Activated CD4-positive, CD25-positive, alpha-beta regulatory T cell treated with anti-CD3 and anti-CD28 coated beads, Interleukin-2, amount 50 U/mL, for 16 hours (primary cell): ENCODE measurements around the gene SLC9C1.
A peak's percentile ranks its signal among the peaks of the same experiment; 100 is the strongest.
"Not testable (repeated sequence)": the region's sequence is repeated elsewhere in the genome, so short reads cannot be mapped to it uniquely, and the experiment has no call there.

ENCODE experiments used
- DNase-seq: peaks from one replicate; pipeline ENCODE4 v3.0.0-alpha.2; 2020; ENCODE audit warnings: low read depth, low spot score

SLC9C1 gene

GRCh38 chr3:112187300-112187699 lies 106.7 kb downstream of the SLC9C1 start:
- DNase-seq: no peak

- not testable (repeated sequence) for DNase-seq
These were observed 108.5 kb downstream of the SLC9C1 start for GRCh38 chr3:112185423-112186035.

GRCh38 chr3:112175646-112176045 lies 118.4 kb downstream of the SLC9C1 start:
- no peak for DNase-seq

- no peak for DNase-seq
These were observed 119.0 kb downstream of the SLC9C1 start for GRCh38 chr3:112175037-112175436.

- DNase-seq: no peak
These were observed 122.9 kb downstream of the SLC9C1 start for GRCh38 chr3:112171144-112171543.

GRCh38 chr3:112170046-112170445 lies 124.0 kb downstream of the SLC9C1 start:
- no peak for DNase-seq

- DNase-seq: no peak
These were observed 126.3 kb downstream of the SLC9C1 start for GRCh38 chr3:112167758-112168157.

- DNase-seq: no peak
These were observed 144.9 kb downstream of the SLC9C1 start for GRCh38 chr3:112149136-112149535.

GRCh38 chr3:112143689-112144088 lies 150.3 kb downstream of the SLC9C1 start:
- DNase-seq: no peak

GRCh38 chr3:112143251-112143650 lies 150.8 kb downstream of the SLC9C1 start:
- DNase-seq: no peak

GRCh38 chr3:112141293-112141692 lies 152.7 kb downstream of the SLC9C1 start:
- no peak for DNase-seq

GRCh38 chr3:112140584-112140983 lies 153.4 kb downstream of the SLC9C1 start:
- DNase-seq: no peak

GRCh38 chr3:112138219-112138969 lies 155.6 kb downstream of the SLC9C1 start:
- DNase-seq: no peak

- DNase-seq: no peak
These were observed 156.2 kb downstream of the SLC9C1 start for GRCh38 chr3:112137781-112138180.

- no peak for DNase-seq
These were observed 156.9 kb downstream of the SLC9C1 start for GRCh38 chr3:112136959-112137693.

- DNase-seq: no peak
These were observed 158.0 kb downstream of the SLC9C1 start for GRCh38 chr3:112136046-112136445.

GRCh38 chr3:112134335-112135124 lies 159.5 kb downstream of the SLC9C1 start:
- DNase-seq: no peak

GRCh38 chr3:112133626-112134334 lies 160.2 kb downstream of the SLC9C1 start:
- DNase-seq: no peak

GRCh38 chr3:112132975-112133448 lies 161.0 kb downstream of the SLC9C1 start, which contains the start of gene GCSAM:
Gene GCSAM (minus strand): TSS chr3:112133248. CDS start chr3:112133120, 128 bp downstream.
- peak; percentile 9 for DNase-seq

GRCh38 chr3:112132554-112132953 lies 161.5 kb downstream of the SLC9C1 start:
- DNase-seq: no peak

- no peak for DNase-seq
These were observed 161.9 kb downstream of the SLC9C1 start for GRCh38 chr3:112132088-112132487.
